Kidney (tissue), 14 donors: ENCODE results near the gene CPAMD8. TPM values are rescaled to one million over a fixed set of nuclear protein-coding genes. Genes with fewer than 3 reads are reported as not detected.
"Not testable (repeated sequence)": the region's sequence is repeated elsewhere in the genome, so short reads cannot be mapped to it uniquely, and the experiment has no call there.

Source experiments
- DNase-seq, 5 donors: peaks; one replicate each; pipeline ENCODE4 v3.0.0-alpha.2; 2013 to 2020
- FAIRE-seq: peaks from 2 replicates; lab custom pipeline; 2012; peaks lifted over from hg19 to GRCh38; lab: Jason Lieb, UNC
- H3K27ac ChIP-seq, 2 donors: one replicate each; pipeline ENCODE4 v1.7.0; 2013; ENCODE audit warnings: low read depth in 2 of 2, low read length in 2 of 2, inconsistent platforms in 1 of 2
- H3K27me3 ChIP-seq: one replicate; pipeline ENCODE4 v1.7.1; 2013; ENCODE audit warnings: low read length, inconsistent platforms; ENCODE audit not compliant: control insufficient read depth, insufficient read depth
- H3K36me3 ChIP-seq, 3 donors: one replicate each; pipeline versions ENCODE4 v1.7.0 to v1.7.1; 2013; ENCODE audit warnings: low read length in 3 of 3, control low read depth in 1 of 3, inconsistent platforms in 1 of 3; ENCODE audit not compliant: insufficient read depth in 3 of 3, control insufficient read depth in 2 of 3
- H3K4me1 ChIP-seq, 3 donors: one replicate each; pipeline versions ENCODE4 v1.7.0 to v1.7.1; 2013; ENCODE audit warnings: low read length in 3 of 3, inconsistent platforms in 1 of 3, low read depth in 1 of 3; ENCODE audit not compliant: control insufficient read depth in 2 of 3, insufficient read depth in 2 of 3
- H3K4me3 ChIP-seq, 3 donors: one replicate each; pipeline versions ENCODE4 v1.7.0 to v1.8.1; 2013; ENCODE audit warnings: low read length in 3 of 3, control low read depth in 1 of 3, inconsistent platforms in 1 of 3
- H3K9ac ChIP-seq, 3 donors: one replicate each; pipeline versions ENCODE4 v1.7.0 to v1.7.1; 2013; ENCODE audit warnings: low read length in 3 of 3, control low read depth in 1 of 3, inconsistent platforms in 1 of 3
- H3K9me3 ChIP-seq, 3 donors: one replicate each; pipeline versions ENCODE4 v1.7.0 to v1.7.1; 2013; ENCODE audit warnings: low read length in 3 of 3, control low read depth in 1 of 3, inconsistent platforms in 1 of 3; ENCODE audit not compliant: control insufficient read depth in 2 of 3, insufficient read depth in 1 of 3
- CTCF ChIP-seq: IDR thresholded peaks from 3 replicates; pipeline ENCODE4 v1.5.1; 2012; ENCODE audit warnings: mild to moderate bottlenecking, moderate library complexity, borderline replicate concordance; ENCODE audit not compliant: insufficient read depth; ENCODE audit errors: extremely low read depth
- intact Hi-C: fragments of 100-400 bp; cut with DNase I; formaldehyde crosslinking; loops from one replicate; pipeline ENCODE4 v1.11.1; 2022
- polyA plus RNA-seq: library from polyadenylated mRNA; stranded (reverse); fragments of 350-450 nt; fragmentation: Illumina TruSeq; extraction: RNeasy Lipid Tissue Mini Kit (QIAGEN cat#74804); gene quantifications from one replicate; pipeline ENCODE4 v1.2.3, GENCODE V29; 2014; ENCODE audit warnings: low read depth, low replicate concordance; ENCODE audit not compliant: insufficient read depth
- total RNA-seq: library from RNA; stranded (reverse); fragmentation: NEBNext Ultra II Directional; extraction: Animal tissue kit (Norgen Biotek cat#: 25700); gene quantifications from one replicate; pipeline ENCODE4 v1.2.1, GENCODE V29; 2021
- donor health status: control.
- donor health status: control.
- donor health status: control.
- donor health status: control.
- donor health status: control.
- donor health status: DM: yes; HTN: yes; CAD: no.
- donor health status: Normal renal cell carcinoma (clear cell type).

Gene CPAMD8
- total and polyA plus RNA-seq, 2 donors from 2014 or later: 22.0 to 64.1 TPM

- FAIRE-seq (no peak), DNase-seq (peak in 1 of 5 donors; percentile 55)
- no peak for TF ChIP-seq CTCF
- H3K9ac ChIP-seq: no peak overlapping the region
- H3K4me3 ChIP-seq: no peak overlapping the region
- intact Hi-C loops: no loop called here
- peaks cover 0 to 9% (median 0%) of the 10 kb centered on the region in 3 donors for H3K36me3 ChIP-seq
- no peak overlapping the region for H3K27ac ChIP-seq
- no peaks in the 10 kb centered on the region for H3K4me1 ChIP-seq
- no peaks in the 10 kb centered on the region for H3K9me3 ChIP-seq
- H3K27me3 ChIP-seq: no peaks in the 10 kb centered on the region
These were observed 81.8 kb downstream of the CPAMD8 start for GRCh38 chr19:16944626-16945363.

- H3K4me1 ChIP-seq: no peaks in the 10 kb centered on the region
- no peaks in the 10 kb centered on the region for H3K27me3 ChIP-seq
- no peak overlapping the region for H3K9ac ChIP-seq
- peaks cover 0 to 9% (median 0%) of the 10 kb centered on the region in 3 donors for H3K36me3 ChIP-seq
- no peak overlapping the region for H3K4me3 ChIP-seq
- no peaks in the 10 kb centered on the region for H3K9me3 ChIP-seq
- peak in 1 of 5 donors; percentile 12 for DNase-seq
- intact Hi-C loops: no loop called here
- FAIRE-seq: no peak
- TF ChIP-seq CTCF: no peak
- no peak overlapping the region for H3K27ac ChIP-seq
These were observed 82.5 kb downstream of the CPAMD8 start for GRCh38 chr19:16943942-16944625.

DNA sequence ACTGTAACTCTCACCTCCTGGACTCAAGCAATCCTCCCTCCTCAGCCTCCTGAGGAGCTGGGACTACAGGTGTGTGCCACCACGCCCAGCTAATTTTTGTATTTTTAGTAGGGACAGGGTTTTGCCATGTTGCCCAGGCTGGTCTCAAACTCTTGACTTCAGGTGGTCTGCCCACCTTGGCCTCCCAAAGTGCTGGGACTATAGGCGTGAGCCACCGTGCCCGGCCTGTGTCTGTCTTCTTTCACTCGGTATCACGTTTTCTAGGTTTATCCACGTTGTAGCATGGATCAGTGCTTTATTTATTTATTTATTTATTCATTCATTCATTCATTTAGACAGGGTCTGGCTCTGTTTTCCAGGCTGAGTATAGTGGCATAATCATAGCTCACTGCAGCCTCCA is 83.5 kb downstream of the CPAMD8 start:
- H3K27me3 ChIP-seq, H3K9ac ChIP-seq, H3K4me1 ChIP-seq, H3K9me3 ChIP-seq, H3K4me3 ChIP-seq, intact Hi-C loops, FAIRE-seq, H3K27ac ChIP-seq, H3K36me3 ChIP-seq: not testable (repeated sequence)
- peak in 1 of 5 donors; percentile 17 for DNase-seq

DNA sequence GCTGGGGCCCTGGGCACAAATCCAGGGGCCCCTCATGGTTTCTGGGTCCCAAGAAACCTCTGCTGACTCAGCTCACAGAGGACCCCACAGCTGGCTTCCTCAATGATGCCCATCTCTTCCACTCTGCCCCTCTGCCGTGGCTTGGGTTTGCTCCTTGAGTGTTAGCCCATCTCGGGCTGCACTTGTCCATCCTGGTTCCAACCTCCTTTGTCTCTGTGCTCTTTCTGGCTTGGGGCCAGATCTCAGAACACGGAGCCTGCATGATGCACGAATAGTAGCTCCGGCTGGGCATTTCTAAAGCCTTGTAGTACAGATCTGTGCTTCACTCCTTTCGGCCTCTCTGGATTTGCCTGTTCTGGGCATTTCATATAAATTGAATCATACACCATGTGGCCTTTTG is 84.0 kb downstream of the CPAMD8 start:
- FAIRE-seq (no peak), DNase-seq (peak in 1 of 5 donors; percentile 11)
- Histone ChIP-seq H3K27me3 (no peaks in the 10 kb centered on the region), H3K36me3 (peaks cover 0 to 9% (median 0%) of the 10 kb centered on the region in 3 donors), H3K4me3 (no peak overlapping the region), H3K4me1 (no peaks in the 10 kb centered on the region), H3K9me3 (no peaks in the 10 kb centered on the region), H3K9ac (no peak overlapping the region), H3K27ac (no peak overlapping the region)
- TF ChIP-seq CTCF: no peak
- intact Hi-C loops: no loop called here
